ENCODE results near the gene CUL4A.

DNA sequence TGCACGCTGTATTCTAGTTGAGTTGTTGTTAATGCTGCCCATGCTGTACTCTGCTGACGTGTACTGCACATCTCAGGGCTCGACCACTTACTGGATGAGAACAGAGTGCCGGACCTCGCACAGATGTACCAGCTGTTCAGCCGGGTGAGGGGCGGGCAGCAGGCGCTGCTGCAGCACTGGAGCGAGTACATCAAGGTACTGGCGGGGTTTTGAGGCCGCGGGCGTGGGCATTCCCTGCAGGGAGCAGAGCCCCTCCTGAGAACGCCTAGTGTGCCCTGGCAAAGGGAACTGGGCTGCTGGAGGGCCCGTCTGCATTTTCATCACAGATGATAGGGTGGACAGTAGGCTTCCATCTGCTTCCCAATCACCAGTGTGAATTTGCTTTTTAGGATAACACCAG, 29.9 kb downstream of the CUL4A start:
- TF ChIP-seq, protein P1, sequence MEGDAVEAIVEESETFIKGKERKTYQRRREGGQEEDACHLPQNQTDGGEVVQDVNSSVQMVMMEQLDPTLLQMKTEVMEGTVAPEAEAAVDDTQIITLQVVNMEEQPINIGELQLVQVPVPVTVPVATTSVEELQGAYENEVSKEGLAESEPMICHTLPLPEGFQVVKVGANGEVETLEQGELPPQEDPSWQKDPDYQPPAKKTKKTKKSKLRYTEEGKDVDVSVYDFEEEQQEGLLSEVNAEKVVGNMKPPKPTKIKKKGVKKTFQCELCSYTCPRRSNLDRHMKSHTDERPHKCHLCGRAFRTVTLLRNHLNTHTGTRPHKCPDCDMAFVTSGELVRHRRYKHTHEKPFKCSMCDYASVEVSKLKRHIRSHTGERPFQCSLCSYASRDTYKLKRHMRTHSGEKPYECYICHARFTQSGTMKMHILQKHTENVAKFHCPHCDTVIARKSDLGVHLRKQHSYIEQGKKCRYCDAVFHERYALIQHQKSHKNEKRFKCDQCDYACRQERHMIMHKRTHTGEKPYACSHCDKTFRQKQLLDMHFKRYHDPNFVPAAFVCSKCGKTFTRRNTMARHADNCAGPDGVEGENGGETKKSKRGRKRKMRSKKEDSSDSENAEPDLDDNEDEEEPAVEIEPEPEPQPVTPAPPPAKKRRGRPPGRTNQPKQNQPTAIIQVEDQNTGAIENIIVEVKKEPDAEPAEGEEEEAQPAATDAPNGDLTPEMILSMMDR (conservative IDR thresholded peaks at IDR 0.05 in 1 of 2, IDR thresholded peaks at IDR 0.05 in 1 of 2; ENCODE audit: low read depth in 1 of 2, low read length in 2 of 2): no peak
- no peak for TF ChIP-seq EZH2 (IDR thresholded peaks at IDR 0.05; ENCODE audit: low read length, missing control alignments)

All from fibroblast of lung (primary cell).